ENCODE results near the gene RAB5A.
"Not testable (repeated sequence)": the region's sequence is repeated elsewhere in the genome, so short reads cannot be mapped to it uniquely, and the experiment has no call there.

DNA sequence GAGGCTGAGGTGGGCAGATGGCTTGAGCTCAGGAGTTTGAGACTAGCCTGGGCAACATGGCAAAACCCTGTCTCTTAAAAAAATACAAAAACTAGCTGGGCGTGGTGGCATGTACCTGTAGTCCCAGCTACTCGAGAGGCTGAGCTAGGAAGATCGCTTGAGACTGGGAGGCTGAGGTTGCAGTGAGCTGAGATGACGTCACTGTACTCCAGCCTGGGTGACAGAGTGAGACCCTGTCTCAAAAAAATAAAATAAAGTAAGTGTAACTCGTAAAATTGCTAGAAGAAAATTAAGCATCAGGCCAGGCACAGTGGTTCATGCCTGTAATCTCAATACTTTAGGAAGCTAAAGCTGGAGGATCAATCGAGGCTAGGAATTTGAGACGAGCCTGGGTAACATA is 47.1 kb upstream of the RAB5A start:
- TF ChIP-seq, protein P1, sequence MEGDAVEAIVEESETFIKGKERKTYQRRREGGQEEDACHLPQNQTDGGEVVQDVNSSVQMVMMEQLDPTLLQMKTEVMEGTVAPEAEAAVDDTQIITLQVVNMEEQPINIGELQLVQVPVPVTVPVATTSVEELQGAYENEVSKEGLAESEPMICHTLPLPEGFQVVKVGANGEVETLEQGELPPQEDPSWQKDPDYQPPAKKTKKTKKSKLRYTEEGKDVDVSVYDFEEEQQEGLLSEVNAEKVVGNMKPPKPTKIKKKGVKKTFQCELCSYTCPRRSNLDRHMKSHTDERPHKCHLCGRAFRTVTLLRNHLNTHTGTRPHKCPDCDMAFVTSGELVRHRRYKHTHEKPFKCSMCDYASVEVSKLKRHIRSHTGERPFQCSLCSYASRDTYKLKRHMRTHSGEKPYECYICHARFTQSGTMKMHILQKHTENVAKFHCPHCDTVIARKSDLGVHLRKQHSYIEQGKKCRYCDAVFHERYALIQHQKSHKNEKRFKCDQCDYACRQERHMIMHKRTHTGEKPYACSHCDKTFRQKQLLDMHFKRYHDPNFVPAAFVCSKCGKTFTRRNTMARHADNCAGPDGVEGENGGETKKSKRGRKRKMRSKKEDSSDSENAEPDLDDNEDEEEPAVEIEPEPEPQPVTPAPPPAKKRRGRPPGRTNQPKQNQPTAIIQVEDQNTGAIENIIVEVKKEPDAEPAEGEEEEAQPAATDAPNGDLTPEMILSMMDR (IDR thresholded peaks at IDR 0.05; ENCODE audit: low read length) = not testable (repeated sequence)
- TF ChIP-seq EZH2 (IDR thresholded peaks at IDR 0.05; ENCODE audit: borderline replicate concordance, low read length) = not testable (repeated sequence)

Measured in OCI-LY1 (cell line).